IPS-20b (cell line): Measurements from ENCODE around the gene TMEM255A.

Source experiments
- H3K27ac ChIP-seq: one replicate; pipeline ENCODE4 v1.5.1; 2013; ENCODE audit warnings: low read length
- H3K27me3 ChIP-seq: 2 replicates; pipeline ENCODE4 v1.6.1; 2013; ENCODE audit warnings: mild to moderate bottlenecking, low read length, inconsistent platforms; ENCODE audit not compliant: insufficient read depth
- H3K36me3 ChIP-seq: 2 replicates; pipeline ENCODE4 v1.6.1; 2013; ENCODE audit warnings: low read depth, mild to moderate bottlenecking, inconsistent platforms, low read length, moderate library complexity; ENCODE audit not compliant: insufficient read depth
- H3K4me1 ChIP-seq: 2 replicates; pipeline ENCODE4 v1.6.1; 2013; ENCODE audit warnings: mild to moderate bottlenecking, control low read depth, inconsistent platforms, low read length, moderate library complexity; ENCODE audit not compliant: insufficient read depth
- H3K4me3 ChIP-seq: 2 replicates; pipeline ENCODE4 v1.5.1; 2013; ENCODE audit warnings: mild to moderate bottlenecking, low read length, inconsistent platforms
- H3K9ac ChIP-seq: 2 replicates; pipeline ENCODE4 v1.6.1; 2013; ENCODE audit warnings: low read depth, mild to moderate bottlenecking, inconsistent platforms, low read length, moderate library complexity
- H3K9me3 ChIP-seq: 2 replicates; pipeline ENCODE4 v1.6.1; 2013; ENCODE audit warnings: mild to moderate bottlenecking, low read depth, low read length, inconsistent platforms; ENCODE audit not compliant: insufficient read depth

TMEM255A gene

GRCh38 chrX:120286733-120287512, 24.3 kb downstream of the TMEM255A start:
- H3K9me3 ChIP-seq = no peaks in the 10 kb centered on the region
- H3K9ac ChIP-seq = no peak overlapping the region
- no peak overlapping the region for H3K4me3 ChIP-seq
- H3K27me3 ChIP-seq = no peaks in the 10 kb centered on the region
- no peaks in the 10 kb centered on the region; the same call in none of the 2 replicates for H3K4me1 ChIP-seq
- no peak overlapping the region for H3K27ac ChIP-seq
- H3K36me3 ChIP-seq = no peaks in the 10 kb centered on the region

GRCh38 chrX:120282697-120283096, 28.6 kb downstream of the TMEM255A start:
- H3K4me1 ChIP-seq = no peaks in the 10 kb centered on the region; the same call in none of the 2 replicates
- no peaks in the 10 kb centered on the region; the same call in 1 of the 2 replicates for H3K27me3 ChIP-seq
- H3K36me3 ChIP-seq = no peaks in the 10 kb centered on the region
- no peak overlapping the region for H3K9ac ChIP-seq
- no peak overlapping the region for H3K27ac ChIP-seq
- H3K9me3 ChIP-seq = no peaks in the 10 kb centered on the region
- no peak overlapping the region for H3K4me3 ChIP-seq

GRCh38 chrX:120281761-120282160, 29.5 kb downstream of the TMEM255A start:
- H3K27me3 ChIP-seq = peaks cover 4% of the 10 kb centered on the region; the same call in 1 of the 2 replicates
- no peak overlapping the region for H3K4me3 ChIP-seq
- H3K9me3 ChIP-seq = no peaks in the 10 kb centered on the region
- no peak overlapping the region for H3K27ac ChIP-seq
- no peak overlapping the region for H3K9ac ChIP-seq
- no peaks in the 10 kb centered on the region; the same call in 1 of the 2 replicates for H3K4me1 ChIP-seq
- no peaks in the 10 kb centered on the region for H3K36me3 ChIP-seq

GRCh38 chrX:120281021-120281624, 30.1 kb downstream of the TMEM255A start:
- Histone ChIP-seq H3K4me3 (no peak overlapping the region), H3K27ac (no peak overlapping the region)

GRCh38 chrX:120274958-120275357, 36.3 kb downstream of the TMEM255A start:
- Histone ChIP-seq H3K27ac (no peak overlapping the region), H3K36me3 (no peaks in the 10 kb centered on the region), H3K4me1 (peaks cover 8% of the 10 kb centered on the region), H3K9me3 (no peaks in the 10 kb centered on the region), H3K27me3 (peaks cover 11% of the 10 kb centered on the region; the same call in 1 of the 2 replicates), H3K9ac (no peak overlapping the region), H3K4me3 (peak overlapping the region; percentile 40; the same call in 1 of the 2 replicates)

More at GRCh38 chrX:120281021-120281624, 30.1 kb downstream of the TMEM255A start:
- Histone ChIP-seq H3K36me3 (no peaks in the 10 kb centered on the region), H3K9me3 (no peaks in the 10 kb centered on the region), H3K27me3 (peaks cover 10% of the 10 kb centered on the region; the same call in 1 of the 2 replicates), H3K4me1 (no peaks in the 10 kb centered on the region; the same call in 1 of the 2 replicates), H3K9ac (no peak overlapping the region)

- H3K9me3 ChIP-seq = no peaks in the 10 kb centered on the region
- H3K4me3 ChIP-seq = peak overlapping the region; percentile 40; the same call in 1 of the 2 replicates
- peaks cover 11% of the 10 kb centered on the region; the same call in 1 of the 2 replicates for H3K27me3 ChIP-seq
- no peak overlapping the region for H3K27ac ChIP-seq
- H3K36me3 ChIP-seq = no peaks in the 10 kb centered on the region
- peaks cover 8% of the 10 kb centered on the region for H3K4me1 ChIP-seq
- H3K9ac ChIP-seq = no peak overlapping the region
These were observed 37.1 kb downstream of the TMEM255A start for GRCh38 chrX:120274145-120274544.

GRCh38 chrX:120271218-120271617, 40.0 kb downstream of the TMEM255A start:
- Histone ChIP-seq H3K36me3 (no peaks in the 10 kb centered on the region), H3K4me3 (no peak overlapping the region), H3K27me3 (peaks cover 2% of the 10 kb centered on the region; the same call in 1 of the 2 replicates), H3K9ac (no peak overlapping the region), H3K9me3 (no peaks in the 10 kb centered on the region), H3K27ac (no peak overlapping the region), H3K4me1 (peaks cover 8% of the 10 kb centered on the region)

GRCh38 chrX:120270567-120270966, 40.7 kb downstream of the TMEM255A start:
- Histone ChIP-seq H3K9me3 (no peaks in the 10 kb centered on the region), H3K9ac (no peak overlapping the region), H3K36me3 (no peaks in the 10 kb centered on the region), H3K4me1 (peaks cover 8% of the 10 kb centered on the region), H3K27me3 (no peaks in the 10 kb centered on the region; the same call in 1 of the 2 replicates), H3K27ac (no peak overlapping the region), H3K4me3 (no peak overlapping the region)

- no peak overlapping the region for H3K4me3 ChIP-seq
- H3K9ac ChIP-seq = no peak overlapping the region
- no peaks in the 10 kb centered on the region for H3K36me3 ChIP-seq
- H3K27ac ChIP-seq = no peak overlapping the region
- H3K4me1 ChIP-seq = peaks cover 2% of the 10 kb centered on the region; the same call in 1 of the 2 replicates
- no peaks in the 10 kb centered on the region; the same call in 1 of the 2 replicates for H3K27me3 ChIP-seq
- H3K9me3 ChIP-seq = no peaks in the 10 kb centered on the region
These were observed 41.8 kb downstream of the TMEM255A start for GRCh38 chrX:120269373-120270035.

GRCh38 chrX:120264341-120264740, 46.9 kb downstream of the TMEM255A start:
- Histone ChIP-seq H3K36me3 (no peaks in the 10 kb centered on the region), H3K4me1 (no peaks in the 10 kb centered on the region; the same call in 1 of the 2 replicates), H3K9me3 (no peaks in the 10 kb centered on the region)

GRCh38 chrX:120262859-120263708, 48.2 kb downstream of the TMEM255A start:
- H3K36me3 ChIP-seq = no peaks in the 10 kb centered on the region
- no peaks in the 10 kb centered on the region for H3K27me3 ChIP-seq
- no peak overlapping the region for H3K9ac ChIP-seq
- H3K27ac ChIP-seq = no peak overlapping the region
- no peak overlapping the region for H3K4me3 ChIP-seq
- no peaks in the 10 kb centered on the region; the same call in 1 of the 2 replicates for H3K4me1 ChIP-seq
- H3K9me3 ChIP-seq = no peaks in the 10 kb centered on the region

More at GRCh38 chrX:120264341-120264740, 46.9 kb downstream of the TMEM255A start:
- no peak overlapping the region for H3K27ac ChIP-seq
- no peak overlapping the region for H3K9ac ChIP-seq
- no peak overlapping the region for H3K4me3 ChIP-seq
- H3K27me3 ChIP-seq = no peaks in the 10 kb centered on the region
